ENCODE data around the gene MTA2.

- TF ChIP-seq POLR2A (IDR thresholded peaks at IDR 0.05), result peak in 1 of 2 donors; percentile 23
- TF ChIP-seq CTCF (IDR thresholded peaks at IDR 0.05), result peak in 2 of 6 experiments; percentile 5 to 17
Observed at GRCh38 chr11:62545437-62546243, 56.0 kb downstream of the MTA2 start.
